Activated CD8-positive, alpha-beta memory T cell treated with anti-CD3 and anti-CD28 coated beads, Interleukin-2, amount 50 U/mL, for 4 hours (primary cell): ENCODE measurements around the gene NINJ2.

Experiments used
- DNase-seq: peaks from one replicate; pipeline ENCODE4 v3.0.0-alpha.2; 2020

The NINJ2 gene

GRCh38 chr12:611721-612120, 51.5 kb downstream of the NINJ2 start:
- DNase-seq: no peak

- DNase-seq: no peak
These were observed 54.3 kb downstream of the NINJ2 start for GRCh38 chr12:608921-609320.

- no peak for DNase-seq
These were observed 54.8 kb downstream of the NINJ2 start for GRCh38 chr12:608413-608812.

GRCh38 chr12:607541-608001, 55.7 kb downstream of the NINJ2 start:
- DNase-seq: no peak

GRCh38 chr12:604956-605355, 58.3 kb downstream of the NINJ2 start:
- no peak for DNase-seq

- no peak for DNase-seq
These were observed 60.6 kb downstream of the NINJ2 start for GRCh38 chr12:602700-603068.

GRCh38 chr12:601976-602699, 61.1 kb downstream of the NINJ2 start:
- DNase-seq: no peak

GRCh38 chr12:599756-600155, 63.5 kb downstream of the NINJ2 start:
- no peak for DNase-seq

- DNase-seq: no peak
These were observed 65.2 kb downstream of the NINJ2 start for GRCh38 chr12:597926-598568.

- no peak for DNase-seq
These were observed 69.6 kb downstream of the NINJ2 start for GRCh38 chr12:593396-594270.

- no peak for DNase-seq
These were observed 71.2 kb downstream of the NINJ2 start for GRCh38 chr12:592024-592505.

- DNase-seq: no peak
These were observed 71.8 kb downstream of the NINJ2 start for GRCh38 chr12:591167-592023.

GRCh38 chr12:590206-590750, 73.0 kb downstream of the NINJ2 start:
- DNase-seq: no peak

GRCh38 chr12:588646-589045, 74.6 kb downstream of the NINJ2 start:
- no peak for DNase-seq

- no peak for DNase-seq
These were observed 75.3 kb downstream of the NINJ2 start for GRCh38 chr12:588024-588322.

GRCh38 chr12:587132-588023, 75.9 kb downstream of the NINJ2 start:
- DNase-seq: no peak

- DNase-seq: no peak
These were observed 76.8 kb downstream of the NINJ2 start for GRCh38 chr12:586318-587071.

GRCh38 chr12:585062-586061, 77.9 kb downstream of the NINJ2 start:
- DNase-seq: no peak

GRCh38 chr12:583251-583869, 79.9 kb downstream of the NINJ2 start:
- no peak for DNase-seq
